Neutrophil (primary cell): ENCODE data around the gene JPT2.

ENCODE experiments used
- H3K27ac ChIP-seq: fragments of 200-600 bp; sonication (generic); 2 replicates; pipeline ENCODE4 v1.5.1; 2016; ENCODE audit warnings: mild to moderate bottlenecking, moderate library complexity
- H3K27me3 ChIP-seq: fragments of 200-600 bp; sonication (generic); 2 replicates; pipeline ENCODE4 v1.6.0; 2016; ENCODE audit warnings: mild to moderate bottlenecking
- H3K36me3 ChIP-seq: fragments of 200-600 bp; sonication (generic); 2 replicates; pipeline ENCODE4 v1.5.1; 2017
- H3K4me1 ChIP-seq, 2 experiments: fragments of 200-600 bp in 1 of 2; sonication (generic) in 1 of 2; 1 replicate in 1 of 2; 2 replicates in 1 of 2; pipeline versions ENCODE4 v1.5.1 to v1.6.1; 2013 to 2016; ENCODE audit warnings: low read depth in 1 of 2, low read length in 1 of 2, mild to moderate bottlenecking in 1 of 2, moderate library complexity in 1 of 2; ENCODE audit not compliant: control insufficient read depth in 1 of 2, insufficient read depth in 1 of 2
- H3K4me3 ChIP-seq, 2 experiments: fragments of 200-600 bp in 1 of 2; sonication (generic) in 1 of 2; 1 replicate in 1 of 2; 2 replicates in 1 of 2; pipeline ENCODE4 v1.5.1; 2013 to 2016; ENCODE audit warnings: low read depth in 1 of 2, low read length in 1 of 2, mild to moderate bottlenecking in 1 of 2, moderate library complexity in 1 of 2
- H3K9me3 ChIP-seq: fragments of 200-600 bp; sonication (generic); 2 replicates; pipeline ENCODE4 v1.5.1; 2016
- TF ChIP-seq, protein P1 (sequence below): fragments of 200-600 bp; sonication (generic); IDR thresholded peaks from 2 replicates; pipeline ENCODE4 v1.5.1; 2016; ENCODE audit warnings: antibody characterized with exemption

JPT2 gene

GRCh38 chr16:1651974-1652312, 26.1 kb upstream of the JPT2 start:
- Histone ChIP-seq H3K27ac (no peak overlapping the region), H3K4me3 (no peak overlapping the region), H3K36me3 (peaks cover 42% of the 10 kb centered on the region), H3K4me1 (no peaks in the 10 kb centered on the region), H3K9me3 (no peaks in the 10 kb centered on the region), H3K27me3 (no peaks in the 10 kb centered on the region)
- TF ChIP-seq, protein P1, sequence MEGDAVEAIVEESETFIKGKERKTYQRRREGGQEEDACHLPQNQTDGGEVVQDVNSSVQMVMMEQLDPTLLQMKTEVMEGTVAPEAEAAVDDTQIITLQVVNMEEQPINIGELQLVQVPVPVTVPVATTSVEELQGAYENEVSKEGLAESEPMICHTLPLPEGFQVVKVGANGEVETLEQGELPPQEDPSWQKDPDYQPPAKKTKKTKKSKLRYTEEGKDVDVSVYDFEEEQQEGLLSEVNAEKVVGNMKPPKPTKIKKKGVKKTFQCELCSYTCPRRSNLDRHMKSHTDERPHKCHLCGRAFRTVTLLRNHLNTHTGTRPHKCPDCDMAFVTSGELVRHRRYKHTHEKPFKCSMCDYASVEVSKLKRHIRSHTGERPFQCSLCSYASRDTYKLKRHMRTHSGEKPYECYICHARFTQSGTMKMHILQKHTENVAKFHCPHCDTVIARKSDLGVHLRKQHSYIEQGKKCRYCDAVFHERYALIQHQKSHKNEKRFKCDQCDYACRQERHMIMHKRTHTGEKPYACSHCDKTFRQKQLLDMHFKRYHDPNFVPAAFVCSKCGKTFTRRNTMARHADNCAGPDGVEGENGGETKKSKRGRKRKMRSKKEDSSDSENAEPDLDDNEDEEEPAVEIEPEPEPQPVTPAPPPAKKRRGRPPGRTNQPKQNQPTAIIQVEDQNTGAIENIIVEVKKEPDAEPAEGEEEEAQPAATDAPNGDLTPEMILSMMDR: no peak

GRCh38 chr16:1653023-1653422, 25.1 kb upstream of the JPT2 start:
- Histone ChIP-seq H3K27ac (no peak overlapping the region), H3K36me3 (peaks cover 53% of the 10 kb centered on the region), H3K9me3 (no peaks in the 10 kb centered on the region), H3K4me1 (no peaks in the 10 kb centered on the region), H3K27me3 (no peaks in the 10 kb centered on the region), H3K4me3 (no peak overlapping the region)
- TF ChIP-seq, protein P1: no peak

DNA sequence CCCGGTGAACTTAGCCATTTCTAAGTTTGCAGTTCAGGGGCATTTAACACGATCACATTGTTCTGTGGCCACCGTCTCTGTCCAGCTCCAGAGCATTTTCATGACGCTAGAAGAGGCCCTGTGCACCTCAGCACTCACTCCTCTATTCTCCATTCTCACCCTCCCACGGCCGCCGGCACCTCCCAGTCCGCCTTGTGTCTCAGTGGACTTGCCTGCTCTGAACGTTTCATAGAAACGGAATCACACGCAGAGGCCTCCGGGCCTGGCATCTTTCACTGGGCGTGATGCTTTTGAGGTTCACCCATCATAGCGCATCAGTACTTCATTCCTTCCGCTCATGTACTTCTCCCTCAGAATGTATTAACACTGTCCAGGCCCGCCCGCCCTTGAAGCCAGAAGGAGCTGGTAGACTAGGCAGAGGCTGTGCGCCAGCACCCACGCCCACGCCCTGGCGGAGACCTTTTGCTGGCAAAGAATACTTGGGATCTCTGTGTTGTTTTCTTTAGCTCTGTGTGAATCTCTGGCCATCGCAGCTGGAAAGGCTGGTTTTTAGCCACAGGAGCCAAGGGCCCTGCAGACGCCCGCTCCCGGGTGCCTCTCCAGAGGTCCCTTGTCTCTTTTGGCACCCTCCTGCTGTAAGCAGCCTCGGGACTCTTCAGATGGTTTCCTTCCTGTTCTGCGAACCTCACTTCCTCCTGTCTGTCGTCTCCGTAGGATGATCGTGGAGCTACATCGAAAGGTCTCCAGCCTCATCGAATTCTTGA, 23.4 kb upstream of the JPT2 start:
- peaks cover 64% of the 10 kb centered on the region for H3K36me3 ChIP-seq
- H3K4me3 ChIP-seq: no peak overlapping the region
- no peaks in the 10 kb centered on the region for H3K27me3 ChIP-seq
- H3K9me3 ChIP-seq: no peaks in the 10 kb centered on the region
- no peak overlapping the region for H3K27ac ChIP-seq
- TF ChIP-seq, protein P1: no peak
- no peaks in the 10 kb centered on the region for H3K4me1 ChIP-seq

GRCh38 chr16:1655269-1655807, 22.7 kb upstream of the JPT2 start:
- Histone ChIP-seq H3K9me3 (no peaks in the 10 kb centered on the region), H3K36me3 (peaks cover 70% of the 10 kb centered on the region), H3K27ac (no peak overlapping the region), H3K27me3 (no peaks in the 10 kb centered on the region), H3K4me1 (no peaks in the 10 kb centered on the region), H3K4me3 (no peak overlapping the region)
- TF ChIP-seq, protein P1: no peak

GRCh38 chr16:1655909-1656807, 21.9 kb upstream of the JPT2 start:
- Histone ChIP-seq H3K9me3 (no peaks in the 10 kb centered on the region), H3K4me1 (no peaks in the 10 kb centered on the region), H3K4me3 (no peak overlapping the region), H3K27ac (no peak overlapping the region), H3K36me3 (peaks cover 76% of the 10 kb centered on the region), H3K27me3 (no peaks in the 10 kb centered on the region)
- TF ChIP-seq, protein P1: no peak
